H9 (cell line): ENCODE results near the gene CWC22. TPM values are rescaled to one million over a fixed set of nuclear protein-coding genes. Genes with fewer than 3 reads are reported as not detected.

Source experiments
- DNase-seq: peaks from one replicate; pipeline ENCODE4 v3.0.0-alpha.2; 2017
- H2AFZ ChIP-seq: one replicate; pipeline ENCODE4 v1.6.1; 2013; ENCODE audit warnings: mild to moderate bottlenecking, low read length, control low read depth, moderate library complexity
- H2AK5ac ChIP-seq: 2 replicates; pipeline ENCODE4 v1.6.1; 2013; ENCODE audit warnings: low read length, control low read depth, mixed read lengths; ENCODE audit not compliant: insufficient read length
- H2BK120ac ChIP-seq: one replicate; pipeline ENCODE4 v1.6.1; 2013; ENCODE audit warnings: low read depth, mild to moderate bottlenecking, low read length, control low read depth, inconsistent platforms; ENCODE audit not compliant: poor library complexity, severe bottlenecking
- H2BK12ac ChIP-seq: 2 replicates; pipeline ENCODE4 v1.6.1; 2013; ENCODE audit warnings: low read length, control low read depth, mixed read lengths, low read depth; ENCODE audit not compliant: insufficient read length
- H2BK15ac ChIP-seq: 2 replicates; pipeline ENCODE4 v1.6.1; 2013; ENCODE audit warnings: low read depth, low read length, control low read depth
- H2BK20ac ChIP-seq: one replicate; pipeline ENCODE4 v1.6.1; 2013; ENCODE audit warnings: low read depth, mild to moderate bottlenecking, low read length, control low read depth, inconsistent platforms; ENCODE audit not compliant: poor library complexity, severe bottlenecking
- H2BK5ac ChIP-seq: 2 replicates; pipeline ENCODE4 v1.6.1; 2013; ENCODE audit warnings: low read length, control low read depth, mixed read lengths; ENCODE audit not compliant: insufficient read length
- H3K14ac ChIP-seq: 2 replicates; pipeline ENCODE4 v1.6.1; 2013; ENCODE audit warnings: low read length, control low read depth; ENCODE audit not compliant: insufficient read depth
- H3K18ac ChIP-seq: 2 replicates; pipeline ENCODE4 v1.6.1; 2013; ENCODE audit warnings: low read depth, mild to moderate bottlenecking, mixed read lengths, low read length, control low read depth; ENCODE audit not compliant: insufficient read length
- H3K23ac ChIP-seq: 2 replicates; pipeline ENCODE4 v1.6.1; 2013; ENCODE audit warnings: low read length, control low read depth, mixed read lengths, low read depth; ENCODE audit not compliant: insufficient read length
- H3K23me2 ChIP-seq: 2 replicates; pipeline ENCODE4 v1.6.1; 2013; ENCODE audit warnings: low read depth, mild to moderate bottlenecking, mixed read lengths, low read length, control low read depth; ENCODE audit not compliant: insufficient read length, poor library complexity, severe bottlenecking
- H3K27ac ChIP-seq: 2 replicates; pipeline ENCODE4 v1.5.1; 2013; ENCODE audit warnings: low read length, control low read depth, mixed read lengths, low read depth; ENCODE audit not compliant: insufficient read length
- H3K27me3 ChIP-seq: 2 replicates; pipeline ENCODE4 v1.6.1; 2013; ENCODE audit warnings: low read length, control low read depth, inconsistent platforms; ENCODE audit not compliant: insufficient read depth
- H3K4ac ChIP-seq: 2 replicates; pipeline ENCODE4 v1.6.1; 2013; ENCODE audit warnings: low read depth, mild to moderate bottlenecking, control low read depth, inconsistent platforms, low read length, moderate library complexity
- H3K4me1 ChIP-seq: 2 replicates; pipeline ENCODE4 v1.6.1; 2013; ENCODE audit warnings: low read length, control low read depth, inconsistent platforms; ENCODE audit not compliant: insufficient read depth
- H3K4me2 ChIP-seq: 2 replicates; pipeline ENCODE4 v1.6.1; 2013; ENCODE audit warnings: low read length, control low read depth, mixed read lengths; ENCODE audit not compliant: insufficient read length, insufficient read depth
- H3K56ac ChIP-seq: 2 replicates; pipeline ENCODE4 v1.6.1; 2013; ENCODE audit warnings: low read depth, mild to moderate bottlenecking, mixed read lengths, low read length, control low read depth; ENCODE audit not compliant: insufficient read length
- H3K79me1 ChIP-seq: 2 replicates; pipeline ENCODE4 v1.6.1; 2013; ENCODE audit warnings: low read depth, mild to moderate bottlenecking, moderate library complexity, low read length, control low read depth, inconsistent platforms; ENCODE audit not compliant: insufficient read depth, poor library complexity, severe bottlenecking
- H3K79me2 ChIP-seq: 2 replicates; pipeline ENCODE4 v1.6.1; 2013; ENCODE audit warnings: low read length, control low read depth, inconsistent platforms; ENCODE audit not compliant: insufficient read depth
- H3K9ac ChIP-seq: 2 replicates; pipeline ENCODE4 v1.6.1; 2013; ENCODE audit warnings: low read length, control low read depth, mixed read lengths; ENCODE audit not compliant: insufficient read length; ENCODE audit errors: extremely low read depth
- H3K9me3 ChIP-seq: one replicate; pipeline ENCODE4 v1.6.1; 2013; ENCODE audit warnings: low read depth, low read length, inconsistent platforms; ENCODE audit not compliant: control insufficient read depth
- H3T11ph ChIP-seq: one replicate; pipeline ENCODE4 v1.6.1; 2013; ENCODE audit warnings: mild to moderate bottlenecking, low read length, control low read depth, inconsistent platforms
- H4K20me1 ChIP-seq: one replicate; pipeline ENCODE4 v1.6.1; 2013; ENCODE audit not compliant: control insufficient read depth, insufficient read length, insufficient read depth
- H4K5ac ChIP-seq: 2 replicates; pipeline ENCODE4 v1.6.1; 2013; ENCODE audit warnings: low read depth, mild to moderate bottlenecking, mixed read lengths, low read length, control low read depth; ENCODE audit not compliant: insufficient read length
- H4K8ac ChIP-seq: replicated peaks from 2 replicates; pipeline ENCODE4 v1.6.1; 2013; ENCODE audit warnings: low read length, control low read depth, mixed read lengths, low read depth; ENCODE audit not compliant: insufficient read length
- H4K91ac ChIP-seq: 2 replicates; pipeline ENCODE4 v1.6.1; 2013; ENCODE audit warnings: low read depth, mild to moderate bottlenecking, moderate library complexity, mixed read lengths, low read length, control low read depth; ENCODE audit not compliant: insufficient read length
- H3K27ac Mint-ChIP-seq, 3 experiments: 2 replicates in 2 of 3; 3 replicates in 1 of 3; pipeline ENCODE4 v1.8.0; 2020 to 2021; ENCODE audit warnings: mixed read lengths in 3 of 3, mild to moderate bottlenecking in 1 of 3, moderate library complexity in 1 of 3
- H3K27me3 Mint-ChIP-seq: 2 replicates; pipeline ENCODE4 v1.8.0; 2021; ENCODE audit warnings: low read depth, mild to moderate bottlenecking, moderate library complexity, mixed read lengths
- H3K36me3 Mint-ChIP-seq, 3 experiments: 2 replicates in 2 of 3; 3 replicates in 1 of 3; pipeline ENCODE4 v1.8.0; 2020 to 2021; ENCODE audit warnings: low read depth in 3 of 3, mixed read lengths in 3 of 3; ENCODE audit not compliant: insufficient read depth in 1 of 3
- H3K4me1 Mint-ChIP-seq, 2 experiments: 2 replicates each; pipeline ENCODE4 v1.8.0; 2020; ENCODE audit warnings: mixed read lengths in 2 of 2
- H3K4me3 Mint-ChIP-seq, 2 experiments: 2 replicates in 1 of 2; 3 replicates in 1 of 2; pipeline ENCODE4 v1.8.0; 2020 to 2021; ENCODE audit warnings: mild to moderate bottlenecking in 2 of 2, mixed read lengths in 2 of 2, moderate library complexity in 1 of 2
- H3K9me3 Mint-ChIP-seq, 2 experiments: 2 replicates in 1 of 2; 3 replicates in 1 of 2; pipeline ENCODE4 v1.8.0; 2020; ENCODE audit warnings: mild to moderate bottlenecking in 2 of 2, mixed read lengths in 2 of 2, moderate library complexity in 1 of 2
- CTCF ChIP-seq: fragments of 200-600 bp; sonication (generic); conservative IDR thresholded peaks from 3 replicates; pipeline ENCODE4 v1.8.0; 2021; ENCODE audit warnings: antibody characterized with exemption, mild to moderate bottlenecking
- WGBS: extraction: QIAGEN DNeasy Blood & Tissue Kit; methylation state at CpG from one replicate; pipeline ENCODE4 v1.1.7; 2013; ENCODE audit warnings: missing lambda C conversion rate, low lambda C conversion rate, mixed read lengths; ENCODE audit not compliant: insufficient read length; ENCODE audit errors: extremely low coverage; 5-methylcytosine and 5-hydroxymethylcytosine counted together
- total RNA-seq: library from RNA; stranded (reverse); gene quantifications from 2 replicates; pipeline ENCODE4 v1.2.1, GENCODE V29; 2021

The CWC22 gene
- total RNA-seq, 1 experiment from 2014 or later, result 43.4 TPM

GRCh38 chr2:180046202-180046601 is 39.1 kb upstream of the CWC22 start:
- H3K14ac ChIP-seq, result no peak overlapping the region
- H4K91ac ChIP-seq, result no peak overlapping the region
- H3K9me3 Mint-ChIP-seq, result no peaks in the 10 kb centered on the region
- H2BK5ac ChIP-seq, result no peak overlapping the region
- H2AK5ac ChIP-seq, result no peak overlapping the region
- no peak overlapping the region for H2BK120ac ChIP-seq
- no peak overlapping the region for H3K18ac ChIP-seq
- H2BK12ac ChIP-seq, result no peak overlapping the region
- H3K79me1 ChIP-seq, result no peaks in the 10 kb centered on the region
- H3K9me3 ChIP-seq, result no peaks in the 10 kb centered on the region
- no peak overlapping the region for H4K5ac ChIP-seq
- no peak overlapping the region for H3K23ac ChIP-seq
- H3K27ac Mint-ChIP-seq, result no peak overlapping the region
- no peaks in the 10 kb centered on the region for H3K27me3 ChIP-seq
- no peak overlapping the region for H3K4ac ChIP-seq
- no peak overlapping the region for H3K4me3 Mint-ChIP-seq
- no peak for DNase-seq
- no peak overlapping the region for H4K8ac ChIP-seq
- peaks cover 0 to 2% of the 10 kb centered on the region in 2 experiments; a peak in 1 of 4 replicates for H3K4me1 Mint-ChIP-seq
- no peaks in the 10 kb centered on the region for H3K4me1 ChIP-seq
- no peak for TF ChIP-seq CTCF
- no peaks in the 10 kb centered on the region for H3K27me3 Mint-ChIP-seq
- no peaks in the 10 kb centered on the region for H3K79me2 ChIP-seq
- no peak overlapping the region for H3K56ac ChIP-seq
- no peak overlapping the region for H3K27ac ChIP-seq
- no CpG with 5 or more reads among the region's 1 CpG for WGBS
- H2BK20ac ChIP-seq, result no peak overlapping the region
- H2AFZ ChIP-seq, result no peak overlapping the region
- H3K36me3 Mint-ChIP-seq, result no peaks in the 10 kb centered on the region
- no peak overlapping the region for H3T11ph ChIP-seq
- H3K9ac ChIP-seq, result no peak overlapping the region
- no peaks in the 10 kb centered on the region for H3K23me2 ChIP-seq
- H3K4me2 ChIP-seq, result no peak overlapping the region
- H2BK15ac ChIP-seq, result no peak overlapping the region
- H4K20me1 ChIP-seq, result no peaks in the 10 kb centered on the region
